Esophagus squamous epithelium (tissue), 4 donors: ENCODE results near the gene SLAMF7.

Experiments
- POLR2A ChIP-seq, 4 donors: fragments of 450-650 bp; IDR thresholded peaks; one replicate each; pipeline ENCODE4 v1.6.1; 2017; ENCODE audit warnings: antibody characterized with exemption in 4 of 4, mild to moderate bottlenecking in 4 of 4, moderate library complexity in 3 of 4
- TF ChIP-seq, protein P1 (sequence below), 6 experiments: fragments of 450-650 bp in 4 of 6; fragments of 200-600 bp in 2 of 6; sonication (generic) in 2 of 6; IDR thresholded peaks; one replicate each; pipeline ENCODE4 v1.5.1; 2016 to 2019; ENCODE audit warnings: antibody characterized with exemption in 6 of 6, mild to moderate bottlenecking in 4 of 6, moderate library complexity in 4 of 6

DNA sequence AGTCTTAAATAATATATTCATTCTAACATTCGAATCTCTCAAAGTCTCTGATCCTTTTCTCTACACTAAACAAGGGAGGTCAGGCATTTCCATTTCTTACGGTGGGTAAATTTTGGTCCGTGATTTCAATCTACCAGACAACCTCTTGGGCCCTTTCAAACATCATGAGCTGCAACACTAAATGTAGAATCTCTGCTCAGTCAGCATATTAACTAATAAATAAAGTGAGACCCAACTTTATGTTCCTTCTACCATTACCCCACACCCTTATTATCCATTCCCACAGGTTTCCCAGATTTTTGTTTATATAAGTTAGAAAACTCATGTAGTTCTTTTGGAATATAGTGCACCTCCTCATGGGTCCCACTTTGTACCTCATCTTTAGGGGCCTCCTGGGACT lies 24.9 kb downstream of the SLAMF7 start:
- TF ChIP-seq POLR2A (IDR thresholded peaks at IDR 0.05) = no peak
- TF ChIP-seq, protein P1, sequence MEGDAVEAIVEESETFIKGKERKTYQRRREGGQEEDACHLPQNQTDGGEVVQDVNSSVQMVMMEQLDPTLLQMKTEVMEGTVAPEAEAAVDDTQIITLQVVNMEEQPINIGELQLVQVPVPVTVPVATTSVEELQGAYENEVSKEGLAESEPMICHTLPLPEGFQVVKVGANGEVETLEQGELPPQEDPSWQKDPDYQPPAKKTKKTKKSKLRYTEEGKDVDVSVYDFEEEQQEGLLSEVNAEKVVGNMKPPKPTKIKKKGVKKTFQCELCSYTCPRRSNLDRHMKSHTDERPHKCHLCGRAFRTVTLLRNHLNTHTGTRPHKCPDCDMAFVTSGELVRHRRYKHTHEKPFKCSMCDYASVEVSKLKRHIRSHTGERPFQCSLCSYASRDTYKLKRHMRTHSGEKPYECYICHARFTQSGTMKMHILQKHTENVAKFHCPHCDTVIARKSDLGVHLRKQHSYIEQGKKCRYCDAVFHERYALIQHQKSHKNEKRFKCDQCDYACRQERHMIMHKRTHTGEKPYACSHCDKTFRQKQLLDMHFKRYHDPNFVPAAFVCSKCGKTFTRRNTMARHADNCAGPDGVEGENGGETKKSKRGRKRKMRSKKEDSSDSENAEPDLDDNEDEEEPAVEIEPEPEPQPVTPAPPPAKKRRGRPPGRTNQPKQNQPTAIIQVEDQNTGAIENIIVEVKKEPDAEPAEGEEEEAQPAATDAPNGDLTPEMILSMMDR (IDR thresholded peaks at IDR 0.05) = no peak
